ENCODE results near the gene ARF6. TPM values are rescaled to one million over a fixed set of nuclear protein-coding genes. Genes with fewer than 3 reads are reported as not detected.

The ARF6 gene
- total and polyA plus RNA-seq, 10 of the 15 experiments (the other 5 are each of a cell fraction or from before 2014, with no cell fraction given) = 46.8 to 128 (median 71.9) TPM

GRCh38 chr14:49945448-49946319 lies 52.8 kb downstream of the ARF6 start:
- WGBS (ENCODE audit: insufficient coverage, insufficient replicate concordance, low lambda C conversion rate, missing lambda C conversion rate) = 67% methylated on average over 8 of the region's 8 CpGs
- FAIRE-seq (no peak), ATAC-seq (peak; percentile 28; the same call in 2 of the 3 replicates), DNase-seq (ENCODE audit: low read depth, low spot score) (no peak)
- H3K9ac ChIP-seq (ENCODE audit: control insufficient read depth, insufficient read depth, low read length) = no peak overlapping the region
- no peak overlapping the region for H3K4me3 ChIP-seq
- H3K36me3 ChIP-seq (ENCODE audit: control insufficient read depth in 2 of 2, insufficient read depth in 2 of 2, low read length in 1 of 2) = no peaks in the 10 kb centered on the region
- no TSS peak for BruUV-seq (replicated peaks)
- no peaks in the 10 kb centered on the region; the same call in 2 of the 3 replicates for H3K9me3 ChIP-seq (replicated peaks; ENCODE audit: control insufficient read depth, insufficient read depth, low read length)
- H3K4me2 ChIP-seq (ENCODE audit: control insufficient read depth, insufficient read depth) = no peak overlapping the region
- no peak for TF ChIP-seq ZNF274 (IDR thresholded peaks at IDR 0.05; ENCODE audit: insufficient read depth, insufficient read length)
- TF ChIP-seq IKZF2 (IDR thresholded peaks at IDR 0.05) = 0 out of 4 replicates have a peak, but pooled peaks of 1 of the 2 experiments have one; percentile 12
- 0 out of 2 replicates have a peak, but pooled peaks have one; percentile 43 for TF ChIP-seq RUNX3 (IDR thresholded peaks at IDR 0.05; ENCODE audit: low read length)
- H3K79me2 ChIP-seq (ENCODE audit: control insufficient read depth, insufficient read depth, low read length) = no peaks in the 10 kb centered on the region
- intact Hi-C loops (cut with micrococcal nuclease; ENCODE audit: unreplicated experiment) = no loop called here
- ChIA-PET RAD21 (ENCODE audit: unreplicated experiment) (no interaction called here), POLR2A (interaction anchor here (0.8 kb wide), 1 partner anchor 26 kb away, joined by 3 read pairs; no protein-coding TSS in a partner anchor), CTCF (interaction anchor here (0.6 kb wide), 1 partner anchor 28 kb away, joined by 3 read pairs; no protein-coding TSS in a partner anchor), SMC1A (ENCODE audit: uncharacterized antibody, unreplicated experiment) (interaction anchor here (0.7 to 1.5 kb wide), 4 partner anchors 8 to 25 kb away, joined by 3 to 6 read pairs (median 4); no protein-coding TSS in a partner anchor)
- no peak overlapping the region for H3K27ac ChIP-seq (ENCODE audit: control insufficient read depth, insufficient read depth)
- H3K27me3 ChIP-seq (replicated peaks in 1 of 2; ENCODE audit: control insufficient read depth in 2 of 2, insufficient read depth in 2 of 2, low read length in 1 of 2) = no peaks in the 10 kb centered on the region
- in situ Hi-C loops (cut with MboI) = no loop called here
- peaks cover 1% of the 10 kb centered on the region; the same call in 1 of the 2 replicates for H3K4me1 ChIP-seq (ENCODE audit: control insufficient read depth, insufficient read depth, low read length)
- H4K20me1 ChIP-seq (ENCODE audit: control insufficient read depth, insufficient read depth) = no peaks in the 10 kb centered on the region
- H2AFZ ChIP-seq (ENCODE audit: control insufficient read depth, low read depth, low read length) = peak overlapping the region; percentile 86

Small RNA genes lying within 50 kb of the gene (small RNA-seq; reads per million reads assigned to genes)
- not detected for gene RF00017
- gene RN7SL2 = 1.5 reads per million, percentile 50 among the genes with 10 or more reads in this experiment
- gene RN7SL3 = 3.5 reads per million, percentile 80 among the genes with 10 or more reads in this experiment
- gene RNU6-189P = not detected

Other genes with a start within 250 kb of the ARF6 start
- 37.6 and 39.3 TPM in 2 replicates for gene POLE2, start 204.9 kb upstream of the ARF6 start, total RNA-seq (2014; rRNA removed)
- gene POLE2, start 204.9 kb upstream of the ARF6 start, total RNA-seq (2014; rRNA removed; fragmentation: Illumina TruSeq; extraction: Trizol) = 34.6 and 38.6 TPM in 2 replicates
- gene POLE2, start 204.9 kb upstream of the ARF6 start, total RNA-seq (2021) = 19.5 and 22.0 TPM in 2 replicates
- gene POLE2, start 204.9 kb upstream of the ARF6 start, polyA plus RNA-seq (2011; rRNA removed) = 36.5 and 41.9 TPM in 2 replicates
- gene POLE2, start 204.9 kb upstream of the ARF6 start, polyA plus RNA-seq (2014; fragmentation: Illumina TruSeq; extraction: Trizol) = 45.6 and 53.7 TPM in 2 replicates
- gene POLE2, start 204.9 kb upstream of the ARF6 start, polyA plus RNA-seq (2014; fragmentation: Nextera tagmentation; extraction: Ambion mirVana) = 10 to 100 TPM; 32.1 to 39.0 TPM
- gene POLE2, start 204.9 kb upstream of the ARF6 start, polyA plus RNA-seq (2014; rRNA removed) = 27.2 and 31.7 TPM in 2 replicates
- gene POLE2, start 204.9 kb upstream of the ARF6 start, polyA plus RNA-seq (2016; fragmentation: Nextera tagmentation; extraction: Ambion mirVana) = 10 to 100 TPM; 41.1 to 43.8 TPM
- 0.34 and 0.65 TPM in 2 replicates for gene KLHDC1, start 200.0 kb upstream of the ARF6 start, total RNA-seq (2014; rRNA removed)
- gene KLHDC1, start 200.0 kb upstream of the ARF6 start, total RNA-seq (2014; rRNA removed; fragmentation: Illumina TruSeq; extraction: Trizol) = 0.83 and 0.98 TPM in 2 replicates
- 0.72 and 0.87 TPM in 2 replicates for gene KLHDC1, start 200.0 kb upstream of the ARF6 start, total RNA-seq (2021)
- gene KLHDC1, start 200.0 kb upstream of the ARF6 start, polyA plus RNA-seq (2011; rRNA removed) = 0.37 and 0.71 TPM in 2 replicates
- 0.76 and 1.5 TPM in 2 replicates for gene KLHDC1, start 200.0 kb upstream of the ARF6 start, polyA plus RNA-seq (2014; fragmentation: Illumina TruSeq; extraction: Trizol)
- gene KLHDC1, start 200.0 kb upstream of the ARF6 start, polyA plus RNA-seq (2014; fragmentation: Nextera tagmentation; extraction: Ambion mirVana) = under 1 TPM; 0.22 to 0.35 TPM
- 0.50 and 0.61 TPM in 2 replicates for gene KLHDC1, start 200.0 kb upstream of the ARF6 start, polyA plus RNA-seq (2014; rRNA removed)
- gene KLHDC1, start 200.0 kb upstream of the ARF6 start, polyA plus RNA-seq (2016; fragmentation: Nextera tagmentation; extraction: Ambion mirVana) = under 1 TPM; 0.59 to 0.74 TPM
- gene KLHDC2, start 124.9 kb upstream of the ARF6 start, total RNA-seq (2014; rRNA removed) = 43.9 and 45.0 TPM in 2 replicates
- gene KLHDC2, start 124.9 kb upstream of the ARF6 start, total RNA-seq (2014; rRNA removed; fragmentation: Illumina TruSeq; extraction: Trizol) = 23.9 and 25.0 TPM in 2 replicates
- gene KLHDC2, start 124.9 kb upstream of the ARF6 start, total RNA-seq (2021) = 20.5 and 21.8 TPM in 2 replicates
- 26.5 and 34.3 TPM in 2 replicates for gene KLHDC2, start 124.9 kb upstream of the ARF6 start, polyA plus RNA-seq (2011; rRNA removed)
- gene KLHDC2, start 124.9 kb upstream of the ARF6 start, polyA plus RNA-seq (2014; fragmentation: Illumina TruSeq; extraction: Trizol) = 18.0 and 24.5 TPM in 2 replicates
- 10 to 100 TPM in 1 of 2 experiments, 1 to 10 TPM in 1; 6.0 to 13.3 TPM for gene KLHDC2, start 124.9 kb upstream of the ARF6 start, polyA plus RNA-seq (2014; fragmentation: Nextera tagmentation; extraction: Ambion mirVana)
- 20.7 and 22.4 TPM in 2 replicates for gene KLHDC2, start 124.9 kb upstream of the ARF6 start, polyA plus RNA-seq (2014; rRNA removed)
- gene KLHDC2, start 124.9 kb upstream of the ARF6 start, polyA plus RNA-seq (2016; fragmentation: Nextera tagmentation; extraction: Ambion mirVana) = 10 to 100 TPM; 41.2 to 44.0 TPM
- gene NEMF, start 40.3 kb upstream of the ARF6 start, total RNA-seq (2014; rRNA removed) = 46.7 and 58.0 TPM in 2 replicates
- 80.1 and 87.2 TPM in 2 replicates for gene NEMF, start 40.3 kb upstream of the ARF6 start, total RNA-seq (2014; rRNA removed; fragmentation: Illumina TruSeq; extraction: Trizol)
- gene NEMF, start 40.3 kb upstream of the ARF6 start, total RNA-seq (2021) = 47.7 and 49.4 TPM in 2 replicates
- 60.2 and 86.4 TPM in 2 replicates for gene NEMF, start 40.3 kb upstream of the ARF6 start, polyA plus RNA-seq (2011; rRNA removed)
- gene NEMF, start 40.3 kb upstream of the ARF6 start, polyA plus RNA-seq (2014; fragmentation: Illumina TruSeq; extraction: Trizol) = 73.9 and 93.3 TPM in 2 replicates
- 10 to 100 TPM; 36.8 to 62.6 TPM for gene NEMF, start 40.3 kb upstream of the ARF6 start, polyA plus RNA-seq (2014; fragmentation: Nextera tagmentation; extraction: Ambion mirVana)
- gene NEMF, start 40.3 kb upstream of the ARF6 start, polyA plus RNA-seq (2014; rRNA removed) = 28.6 and 31.5 TPM in 2 replicates
- gene NEMF, start 40.3 kb upstream of the ARF6 start, polyA plus RNA-seq (2016; fragmentation: Nextera tagmentation; extraction: Ambion mirVana) = 10 to 100 TPM; 62.0 to 72.5 TPM
- 11.6 and 12.9 TPM in 2 replicates for gene VCPKMT, start 223.5 kb downstream of the ARF6 start, total RNA-seq (2014; rRNA removed)
- 12.6 and 12.9 TPM in 2 replicates for gene VCPKMT, start 223.5 kb downstream of the ARF6 start, total RNA-seq (2014; rRNA removed; fragmentation: Illumina TruSeq; extraction: Trizol)
- gene VCPKMT, start 223.5 kb downstream of the ARF6 start, total RNA-seq (2021) = 12.8 and 13.3 TPM in 2 replicates
- gene VCPKMT, start 223.5 kb downstream of the ARF6 start, polyA plus RNA-seq (2011; rRNA removed) = 13.3 and 19.4 TPM in 2 replicates
- gene VCPKMT, start 223.5 kb downstream of the ARF6 start, polyA plus RNA-seq (2014; fragmentation: Illumina TruSeq; extraction: Trizol) = 12.8 and 16.6 TPM in 2 replicates
- gene VCPKMT, start 223.5 kb downstream of the ARF6 start, polyA plus RNA-seq (2014; fragmentation: Nextera tagmentation; extraction: Ambion mirVana) = 10 to 100 TPM in 1 of 2 experiments, 1 to 10 TPM in 1; 8.5 to 11.5 TPM
- gene VCPKMT, start 223.5 kb downstream of the ARF6 start, polyA plus RNA-seq (2014; rRNA removed) = 12.3 and 18.2 TPM in 2 replicates
- gene VCPKMT, start 223.5 kb downstream of the ARF6 start, polyA plus RNA-seq (2016; fragmentation: Nextera tagmentation; extraction: Ambion mirVana) = 10 to 100 TPM; 17.5 to 18.4 TPM